Liver (tissue), 3 donors: Measurements from ENCODE around the gene BET1.

Source experiments
- FOXA2 ChIP-seq: IDR thresholded peaks from 2 replicates; pipeline ENCODE4 v1.6.1; 2016; ENCODE audit warnings: antibody characterized with exemption
- RAD21 ChIP-seq, 2 donors: IDR thresholded peaks; 2 replicates each; pipeline ENCODE4 v1.6.1; 2016; ENCODE audit warnings: antibody characterized with exemption in 2 of 2, mild to moderate bottlenecking in 2 of 2
- TAF1 ChIP-seq: conservative IDR thresholded peaks from 2 replicates; pipeline ENCODE4 v1.6.1; 2016; ENCODE audit warnings: antibody characterized with exemption, mild to moderate bottlenecking
- YY1 ChIP-seq: IDR thresholded peaks from 2 replicates; pipeline ENCODE4 v1.6.1; 2016; ENCODE audit warnings: antibody characterized with exemption, mild to moderate bottlenecking
- TF ChIP-seq, protein P1 (sequence below): fragments of 150-350 bp; IDR thresholded peaks from 2 replicates; pipeline ENCODE4 v1.5.1; 2017; ENCODE audit warnings: improper control_type of control experiment, low read depth, low read length; ENCODE audit not compliant: missing input control
- TF ChIP-seq, protein P2 (sequence below): IDR thresholded peaks from 2 replicates; pipeline ENCODE4 v1.6.1; 2016; ENCODE audit warnings: antibody characterized with exemption
- donor health status: healthy.
- donor health status: healthy.

DNA sequence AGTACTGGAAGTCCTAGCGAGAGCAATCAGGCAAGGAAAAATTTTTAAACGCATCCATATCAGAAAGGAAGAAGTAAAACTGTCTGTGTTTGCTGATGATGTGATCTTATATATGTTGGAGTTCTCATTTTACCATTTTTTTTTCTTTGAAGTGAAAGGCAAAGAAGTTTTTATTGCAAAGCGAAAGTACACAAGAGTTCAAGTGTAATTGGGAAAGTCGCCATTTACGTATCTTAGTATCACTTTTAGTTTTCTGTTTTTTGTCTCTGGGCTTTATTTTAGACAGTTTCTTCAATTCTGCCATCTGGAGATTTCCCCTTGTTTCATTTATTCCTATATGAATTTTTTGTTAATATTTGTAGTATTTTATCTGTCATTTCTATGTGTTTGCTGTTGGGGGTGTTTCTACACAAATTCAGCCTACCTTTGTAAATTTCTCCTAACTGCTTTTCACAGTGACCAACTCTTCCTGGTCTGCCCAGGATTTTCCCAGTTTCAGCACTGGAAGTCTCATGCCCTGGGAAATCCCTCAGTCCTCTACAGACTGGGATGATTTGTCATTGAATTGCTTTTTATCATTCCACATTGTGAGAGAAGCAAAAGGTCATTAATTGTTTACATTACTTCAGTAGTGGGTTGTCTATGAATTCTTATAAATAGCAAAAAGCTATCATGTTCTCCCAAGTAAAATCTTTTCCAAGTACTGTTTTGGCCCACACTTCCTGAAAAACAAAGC is 23.2 kb downstream of the BET1 start:
- TF ChIP-seq TAF1 (no peak), RAD21 (IDR thresholded peaks at IDR 0.05) (no peak), FOXA2 (no peak), YY1 (no peak)
- TF ChIP-seq, protein P1, sequence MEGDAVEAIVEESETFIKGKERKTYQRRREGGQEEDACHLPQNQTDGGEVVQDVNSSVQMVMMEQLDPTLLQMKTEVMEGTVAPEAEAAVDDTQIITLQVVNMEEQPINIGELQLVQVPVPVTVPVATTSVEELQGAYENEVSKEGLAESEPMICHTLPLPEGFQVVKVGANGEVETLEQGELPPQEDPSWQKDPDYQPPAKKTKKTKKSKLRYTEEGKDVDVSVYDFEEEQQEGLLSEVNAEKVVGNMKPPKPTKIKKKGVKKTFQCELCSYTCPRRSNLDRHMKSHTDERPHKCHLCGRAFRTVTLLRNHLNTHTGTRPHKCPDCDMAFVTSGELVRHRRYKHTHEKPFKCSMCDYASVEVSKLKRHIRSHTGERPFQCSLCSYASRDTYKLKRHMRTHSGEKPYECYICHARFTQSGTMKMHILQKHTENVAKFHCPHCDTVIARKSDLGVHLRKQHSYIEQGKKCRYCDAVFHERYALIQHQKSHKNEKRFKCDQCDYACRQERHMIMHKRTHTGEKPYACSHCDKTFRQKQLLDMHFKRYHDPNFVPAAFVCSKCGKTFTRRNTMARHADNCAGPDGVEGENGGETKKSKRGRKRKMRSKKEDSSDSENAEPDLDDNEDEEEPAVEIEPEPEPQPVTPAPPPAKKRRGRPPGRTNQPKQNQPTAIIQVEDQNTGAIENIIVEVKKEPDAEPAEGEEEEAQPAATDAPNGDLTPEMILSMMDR: no peak
- TF ChIP-seq, protein P2, sequence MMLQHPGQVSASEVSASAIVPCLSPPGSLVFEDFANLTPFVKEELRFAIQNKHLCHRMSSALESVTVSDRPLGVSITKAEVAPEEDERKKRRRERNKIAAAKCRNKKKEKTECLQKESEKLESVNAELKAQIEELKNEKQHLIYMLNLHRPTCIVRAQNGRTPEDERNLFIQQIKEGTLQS: no peak
